GM18870 (cell line): ENCODE data around the gene GRM8.

Source experiments
- ATAC-seq: cut with Tn5 transposase; IDR thresholded peaks from one replicate; pipeline ENCODE4 v1.9.1; 2021; ENCODE audit warnings: moderate library complexity; ENCODE audit not compliant: unreplicated experiment

GRM8 gene

GRCh38 chr7:127252778-127253280 lies at the start of gene GRM8:
Gene GRM8 (minus strand): TSS chr7:127252941.
- ATAC-seq, result no peak

GRCh38 chr7:127290801-127291361 lies 38.1 kb upstream of the GRM8 start:
- ATAC-seq, result no peak

- ATAC-seq, result no peak
Observed at GRCh38 chr7:127290116-127290655, 37.4 kb upstream of the GRM8 start.

GRCh38 chr7:127287133-127287532 lies 34.4 kb upstream of the GRM8 start:
- ATAC-seq, result no peak

GRCh38 chr7:127270093-127270492 lies 17.4 kb upstream of the GRM8 start:
- ATAC-seq, result no peak

GRCh38 chr7:127266047-127266446 lies 13.3 kb upstream of the GRM8 start:
- ATAC-seq, result no peak

- ATAC-seq, result no peak
Observed at GRCh38 chr7:127264219-127264618, 11.5 kb upstream of the GRM8 start.

GRCh38 chr7:127258111-127258510 lies 5.4 kb upstream of the GRM8 start:
- no peak for ATAC-seq

GRCh38 chr7:127257086-127257485 lies 4.3 kb upstream of the GRM8 start:
- no peak for ATAC-seq

- ATAC-seq, result no peak
Observed at GRCh38 chr7:127256041-127256725, 3.4 kb upstream of the GRM8 start.

- no peak for ATAC-seq
Observed at GRCh38 chr7:127254163-127254684, 1.5 kb upstream of the GRM8 start.

- peak; percentile 57 for ATAC-seq
Observed at GRCh38 chr7:127253281-127254162, 781 bp upstream of the GRM8 start.

GRCh38 chr7:127252377-127252713 lies 396 bp downstream of the GRM8 start:
- ATAC-seq, result no peak

GRCh38 chr7:127251465-127252376 lies 1.0 kb downstream of the GRM8 start:
- no peak for ATAC-seq

GRCh38 chr7:127251036-127251464 lies 1.7 kb downstream of the GRM8 start:
- no peak for ATAC-seq

- no peak for ATAC-seq
Observed at GRCh38 chr7:127250312-127251035, 2.3 kb downstream of the GRM8 start.

GRCh38 chr7:127245607-127246006 lies 7.1 kb downstream of the GRM8 start:
- peak; percentile 62 for ATAC-seq

GRCh38 chr7:127245002-127245401 lies 7.7 kb downstream of the GRM8 start:
- ATAC-seq, result no peak

- no peak for ATAC-seq
Observed at GRCh38 chr7:127239814-127240213, 12.9 kb downstream of the GRM8 start.

- no peak for ATAC-seq
Observed at GRCh38 chr7:127233630-127234029, 19.1 kb downstream of the GRM8 start.
